NCI-H1436 treated with DMSO at 0.1 percent for 48 hours (cell line): Measurements from ENCODE around the gene C8G.

Source experiments
- DNase-seq: peaks from one replicate; lab custom pipeline; 2025; lab: John Stamatoyannopoulos, UW

C8G gene

GRCh38 chr9:136968333-136969127, 23.5 kb downstream of the C8G start:
- no peak for DNase-seq

- DNase-seq = no peak
Measured at GRCh38 chr9:136969150-136969549, 24.1 kb downstream of the C8G start.

- DNase-seq = no peak
Measured at GRCh38 chr9:136969774-136970173, 24.7 kb downstream of the C8G start.

- no peak for DNase-seq
Measured at GRCh38 chr9:136970361-136970760, 25.3 kb downstream of the C8G start.

GRCh38 chr9:136971746-136972145, 26.7 kb downstream of the C8G start:
- DNase-seq = no peak

- DNase-seq = no peak
Measured at GRCh38 chr9:136972335-136972734, 27.3 kb downstream of the C8G start.

- DNase-seq = no peak
Measured at GRCh38 chr9:136972743-136973142, 27.7 kb downstream of the C8G start.

- DNase-seq = no peak
Measured at GRCh38 chr9:136973618-136974617, 28.9 kb downstream of the C8G start.

GRCh38 chr9:136974817-136975535, 29.9 kb downstream of the C8G start:
- DNase-seq = no peak

- DNase-seq = no peak
Measured at GRCh38 chr9:136975644-136976043, 30.6 kb downstream of the C8G start.

GRCh38 chr9:136977223-136977622, 32.2 kb downstream of the C8G start, which contains the start of gene PTGDS:
Gene PTGDS, plus strand, starts transcription at chr9:136977504. Its CDS starts 75 bp downstream, at chr9:136977579.
- DNase-seq = no peak

- no peak for DNase-seq
Measured at GRCh38 chr9:136977649-136978072, 32.6 kb downstream of the C8G start.

- DNase-seq = no peak
Measured at GRCh38 chr9:136978073-136978864, 33.2 kb downstream of the C8G start.

GRCh38 chr9:136978865-136979544, 34.0 kb downstream of the C8G start:
- DNase-seq = no peak

- no peak for DNase-seq
Measured at GRCh38 chr9:136979769-136980587, 34.9 kb downstream of the C8G start.

GRCh38 chr9:136980669-136981478, 35.8 kb downstream of the C8G start:
- DNase-seq = no peak

GRCh38 chr9:136981588-136982231, 36.7 kb downstream of the C8G start:
- DNase-seq = no peak
